HUES6 (cell line): ENCODE results near the gene TMEM54.

Experiments
- H3K27ac ChIP-seq: 2 replicates; pipeline ENCODE4 v1.7.0; 2013; ENCODE audit warnings: low read depth, mild to moderate bottlenecking, low read length, inconsistent platforms
- H3K27me3 ChIP-seq: 2 replicates; pipeline ENCODE4 v1.6.1; 2013; ENCODE audit warnings: low read length; ENCODE audit not compliant: control insufficient read depth, insufficient read depth
- H3K36me3 ChIP-seq: 2 replicates; pipeline ENCODE4 v1.6.1; 2013; ENCODE audit warnings: low read length; ENCODE audit not compliant: control insufficient read depth, insufficient read depth
- H3K4me1 ChIP-seq: 2 replicates; pipeline ENCODE4 v1.6.1; 2013; ENCODE audit warnings: low read length; ENCODE audit not compliant: control insufficient read depth, insufficient read depth
- H3K4me3 ChIP-seq: 2 replicates; pipeline ENCODE4 v1.5.1; 2013; ENCODE audit warnings: low read depth, low read length
- H3K9ac ChIP-seq: one replicate; pipeline ENCODE4 v1.6.1; 2013; ENCODE audit warnings: mild to moderate bottlenecking, low read length
- H3K9me3 ChIP-seq: 2 replicates; pipeline ENCODE4 v1.6.1; 2013; ENCODE audit warnings: low read depth, low read length; ENCODE audit not compliant: control insufficient read depth, insufficient read depth

TMEM54 gene

GRCh38 chr1:32858791-32859190 is 42.4 kb downstream of the TMEM54 start:
- no peaks in the 10 kb centered on the region for H3K9me3 ChIP-seq

DNA sequence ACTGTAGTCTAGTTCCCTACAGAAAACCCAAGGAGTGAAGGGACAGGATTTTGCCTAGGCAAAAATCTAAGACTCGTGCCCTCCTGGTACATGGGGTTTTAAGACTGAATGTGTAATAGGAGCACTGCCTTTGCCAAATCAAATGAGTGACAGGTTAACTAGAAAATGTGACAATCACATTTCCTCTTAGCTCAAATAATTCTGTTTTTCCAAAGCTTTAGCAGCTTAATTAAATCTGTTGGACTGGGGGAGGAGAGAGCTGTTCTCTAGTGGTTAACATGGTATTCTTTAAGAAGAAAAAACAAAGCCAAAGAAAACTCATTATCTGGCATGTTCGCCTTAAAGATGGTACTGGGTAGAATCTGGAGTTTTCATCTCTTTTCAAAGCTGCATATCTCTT is 43.1 kb downstream of the TMEM54 start:
- Histone ChIP-seq H3K9me3 (no peaks in the 10 kb centered on the region), H3K36me3 (peaks cover 76% of the 10 kb centered on the region), H3K4me1 (no peaks in the 10 kb centered on the region), H3K9ac (no peak overlapping the region), H3K27ac (no peak overlapping the region), H3K27me3 (no peaks in the 10 kb centered on the region), H3K4me3 (no peak overlapping the region)

More at GRCh38 chr1:32858791-32859190, 42.4 kb downstream of the TMEM54 start:
- Histone ChIP-seq H3K4me1 (no peaks in the 10 kb centered on the region), H3K9ac (no peak overlapping the region), H3K27me3 (no peaks in the 10 kb centered on the region), H3K36me3 (peaks cover 76% of the 10 kb centered on the region), H3K4me3 (no peak overlapping the region), H3K27ac (no peak overlapping the region)

DNA sequence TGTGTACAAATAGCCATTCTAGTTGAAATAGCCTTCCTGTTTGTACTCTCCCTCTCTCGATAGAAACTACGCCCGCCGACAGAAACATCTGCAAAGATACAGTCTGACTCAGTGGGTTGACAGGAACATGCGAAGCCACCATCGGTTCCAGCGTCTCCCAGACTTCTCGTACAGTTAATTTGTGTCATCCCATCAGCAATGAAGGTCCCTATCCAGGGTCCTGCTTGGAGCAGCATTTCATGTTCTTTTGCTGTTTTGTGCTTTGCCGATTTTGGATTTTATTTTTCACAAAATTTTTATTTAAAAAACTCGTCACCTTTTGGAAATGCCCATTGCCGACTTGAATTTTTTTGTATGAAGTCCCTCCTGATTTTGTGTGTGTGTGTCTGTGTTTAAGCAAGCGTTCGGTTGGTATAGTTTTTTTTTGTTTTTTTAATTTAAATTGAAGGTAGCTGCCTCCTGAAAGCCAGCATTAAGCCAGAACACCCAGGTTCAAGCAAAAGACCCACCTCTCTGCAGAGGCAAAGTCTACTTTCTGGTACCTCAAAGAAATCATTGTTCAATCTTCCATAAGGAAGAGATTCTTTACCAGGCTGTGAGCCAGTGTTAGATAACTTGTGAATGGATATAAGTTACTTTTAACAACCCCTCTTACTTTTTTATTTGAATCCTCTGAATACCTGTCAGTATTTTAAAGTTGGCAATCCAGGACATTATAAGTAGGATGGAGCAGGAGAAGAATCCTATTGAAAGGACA is 45.1 kb downstream of the TMEM54 start:
- Histone ChIP-seq H3K9ac (no peak overlapping the region), H3K27ac (no peak overlapping the region), H3K9me3 (no peaks in the 10 kb centered on the region), H3K36me3 (peaks cover 69% of the 10 kb centered on the region), H3K4me1 (peaks cover 1% of the 10 kb centered on the region; the same call in 1 of the 2 replicates), H3K4me3 (no peak overlapping the region), H3K27me3 (no peaks in the 10 kb centered on the region)

DNA sequence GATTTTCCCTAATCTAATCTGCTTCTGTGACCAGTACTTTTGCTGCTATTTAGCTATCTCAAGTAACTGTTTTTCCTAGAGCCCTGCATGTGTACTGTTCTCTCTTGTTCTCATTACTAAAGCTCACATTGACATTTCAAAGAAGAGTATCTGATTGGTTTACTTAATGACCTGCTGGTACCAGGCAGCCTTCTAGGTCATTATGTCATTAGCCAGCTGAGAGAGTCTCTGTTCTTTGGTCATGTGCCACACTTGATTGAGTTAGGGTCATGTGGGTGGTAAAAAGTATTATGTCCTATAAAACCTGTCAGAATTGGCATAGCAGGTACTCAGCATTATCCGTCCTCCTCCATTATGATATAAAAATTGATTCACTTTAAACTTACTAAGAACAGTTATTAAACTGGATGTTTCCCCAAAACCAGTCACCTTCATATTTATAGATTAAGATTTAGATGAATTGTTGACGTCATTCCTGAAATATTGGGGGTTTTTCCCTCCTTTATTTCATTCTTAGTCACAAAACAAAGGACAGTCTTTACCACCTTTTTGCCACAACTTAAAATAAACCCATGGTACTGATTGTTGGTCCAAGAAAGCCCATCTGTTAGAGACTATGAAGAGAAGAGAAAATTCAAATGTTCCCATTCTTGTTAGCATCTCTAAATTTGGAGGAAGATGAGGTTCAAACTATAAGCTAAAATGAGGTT is 52.7 kb downstream of the TMEM54 start:
- no peaks in the 10 kb centered on the region for H3K9me3 ChIP-seq
- no peak overlapping the region for H3K4me3 ChIP-seq
- H3K36me3 ChIP-seq = peaks cover 41% of the 10 kb centered on the region
- H3K27ac ChIP-seq = no peak overlapping the region
- H3K9ac ChIP-seq = no peak overlapping the region
- no peaks in the 10 kb centered on the region for H3K27me3 ChIP-seq
- H3K4me1 ChIP-seq = peaks cover 10% of the 10 kb centered on the region; the same call in 1 of the 2 replicates
